GM18502 (cell line): ENCODE results near the gene LRCH3.

Experiments
- ATAC-seq: cut with Tn5 transposase; IDR thresholded peaks from one replicate; pipeline ENCODE4 v1.9.1; 2021; ENCODE audit warnings: mild to moderate bottlenecking; ENCODE audit not compliant: unreplicated experiment, poor library complexity

LRCH3 gene

GRCh38 chr3:197791892-197792647 is 1.0 kb downstream of the LRCH3 start:
- peak; percentile 24 for ATAC-seq

DNA sequence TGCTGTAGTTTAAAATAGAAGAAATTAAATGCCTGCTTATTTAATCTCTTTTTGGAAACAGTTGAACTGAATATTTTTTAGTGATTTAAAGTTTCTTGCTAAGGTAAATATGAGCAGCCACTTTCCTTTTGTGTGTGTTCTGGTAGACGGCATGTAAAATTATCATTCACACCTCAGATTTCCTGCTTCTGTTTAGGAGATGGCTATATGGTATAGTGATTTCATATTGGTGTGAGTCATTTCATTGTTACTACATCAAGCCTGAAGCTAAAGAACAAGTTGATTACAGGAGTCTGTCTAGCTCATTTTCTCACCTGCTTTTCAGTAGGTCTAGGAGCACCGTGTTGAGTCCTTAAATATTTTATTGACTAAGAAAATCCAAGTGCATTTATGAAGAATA is 2.2 kb downstream of the LRCH3 start:
- ATAC-seq = peak; percentile 22

DNA sequence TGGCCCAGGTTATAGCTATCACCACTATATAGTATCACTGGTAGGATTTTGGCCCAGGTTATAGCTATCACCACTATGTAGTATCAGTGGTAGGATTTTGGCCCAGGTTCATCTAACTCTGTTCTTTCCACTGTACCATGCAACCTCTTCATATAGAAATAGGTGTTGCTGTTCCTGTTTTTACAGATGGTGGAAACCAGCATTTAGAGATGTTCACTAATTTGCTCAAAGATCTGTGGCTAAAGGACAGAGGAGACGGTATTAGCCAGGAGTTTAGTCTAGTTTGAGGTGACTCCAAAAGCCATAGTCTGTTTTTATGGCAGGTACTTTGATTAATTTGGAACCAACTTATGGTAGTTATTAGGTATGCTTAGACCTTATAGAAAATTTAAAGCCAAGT is 3.1 kb downstream of the LRCH3 start:
- ATAC-seq = peak; percentile 21

DNA sequence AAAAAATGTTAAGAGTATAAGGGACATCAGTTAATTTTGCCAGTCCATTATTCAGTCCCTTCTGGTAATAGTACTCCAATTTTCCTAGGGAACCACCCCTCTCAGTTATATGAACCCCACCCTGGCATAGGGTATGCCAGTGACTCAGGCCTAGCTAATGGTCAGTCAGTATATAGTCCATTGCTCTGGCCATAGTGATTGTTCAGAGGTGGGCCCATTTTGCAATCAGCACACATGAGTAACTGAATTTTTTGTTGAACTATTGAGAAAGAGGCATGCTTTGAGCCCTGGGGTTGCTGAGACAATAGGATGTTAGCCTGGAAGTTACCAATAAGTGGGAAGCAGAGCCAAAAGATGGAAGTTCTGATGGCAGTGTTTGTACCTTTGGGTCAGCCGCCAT is 4.1 kb downstream of the LRCH3 start:
- ATAC-seq = no peak

- ATAC-seq = no peak
Observed at GRCh38 chr3:197796087-197796486, 5.0 kb downstream of the LRCH3 start.

DNA sequence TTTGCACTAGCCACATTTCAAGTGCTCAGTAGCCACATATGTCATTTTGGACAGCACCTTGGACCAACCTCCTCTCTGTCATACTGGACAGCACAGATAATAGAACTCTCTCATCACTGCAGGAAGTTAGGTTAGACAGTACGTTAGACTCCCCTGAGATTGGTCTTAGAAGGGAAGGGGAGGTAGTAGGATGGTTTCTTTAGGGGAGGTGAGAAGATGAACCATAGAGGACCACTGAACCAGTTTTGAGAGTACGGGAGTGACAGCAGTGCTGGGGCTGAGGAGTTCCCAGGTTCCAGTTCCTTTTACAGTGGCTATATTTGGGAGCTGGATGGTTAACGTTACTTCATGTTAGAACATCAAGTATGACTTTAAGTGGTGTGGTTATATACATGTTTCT is 7.8 kb downstream of the LRCH3 start:
- peak; percentile 52 for ATAC-seq

DNA sequence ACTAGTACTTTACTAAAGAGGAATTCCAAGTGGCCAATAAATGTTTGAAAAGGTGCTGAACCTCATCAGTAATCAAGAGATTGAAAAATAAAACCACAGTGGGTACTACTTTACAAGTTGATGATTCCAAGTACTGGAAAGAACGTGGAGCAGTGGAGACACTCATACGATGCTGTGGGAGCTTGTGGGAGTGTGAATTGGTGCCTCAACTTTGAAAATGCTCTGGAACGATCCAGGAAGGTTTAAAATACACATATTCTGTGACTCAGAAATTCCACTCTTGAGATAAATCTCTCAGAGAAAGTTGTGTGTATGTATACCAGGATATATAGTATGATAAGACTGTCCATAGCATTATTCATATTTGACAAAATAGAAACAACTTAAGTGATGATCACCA is 9.3 kb downstream of the LRCH3 start:
- ATAC-seq = no peak

DNA sequence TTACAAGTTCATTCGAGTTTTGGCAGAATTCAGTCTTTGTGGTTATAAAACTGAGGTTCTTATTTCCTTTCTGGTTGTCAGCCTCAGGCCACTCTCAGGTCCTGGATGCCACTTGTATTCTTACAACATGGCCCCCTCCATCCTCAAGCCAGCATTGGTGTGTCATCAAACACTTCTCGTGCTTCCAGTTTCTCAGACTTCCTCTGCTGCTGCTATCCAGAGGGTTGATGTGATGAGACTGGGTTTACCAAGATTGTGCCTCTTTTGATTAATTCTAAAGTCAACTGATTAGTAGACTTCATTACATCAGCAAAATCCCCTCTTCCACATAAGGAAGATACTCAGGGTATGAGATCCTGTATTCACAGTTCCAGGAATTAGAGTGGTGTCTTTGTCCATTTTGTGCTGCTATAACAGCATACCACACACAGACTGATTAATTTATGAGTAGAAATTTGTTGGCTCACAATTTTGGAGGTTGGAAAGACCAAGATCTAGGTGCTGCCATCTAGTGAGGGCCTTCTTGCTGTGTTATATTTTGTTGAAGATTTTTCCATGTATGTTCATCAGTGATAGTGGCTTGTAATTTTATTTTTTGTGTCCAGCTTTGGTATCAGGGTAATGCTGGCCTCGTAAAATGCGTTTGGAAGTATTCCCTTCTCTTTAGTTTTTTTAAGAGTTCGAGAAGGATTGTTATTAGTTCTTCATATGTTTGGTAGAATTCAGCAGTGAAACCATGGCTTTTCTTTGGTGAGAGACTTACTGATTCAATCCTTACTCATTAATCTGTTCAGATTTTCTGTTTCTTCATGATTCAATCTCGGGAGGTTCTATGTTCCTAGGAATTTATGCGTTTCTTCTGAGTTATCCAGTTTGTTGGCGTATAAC is 11.1 kb downstream of the LRCH3 start:
- peak; percentile 48 for ATAC-seq

DNA sequence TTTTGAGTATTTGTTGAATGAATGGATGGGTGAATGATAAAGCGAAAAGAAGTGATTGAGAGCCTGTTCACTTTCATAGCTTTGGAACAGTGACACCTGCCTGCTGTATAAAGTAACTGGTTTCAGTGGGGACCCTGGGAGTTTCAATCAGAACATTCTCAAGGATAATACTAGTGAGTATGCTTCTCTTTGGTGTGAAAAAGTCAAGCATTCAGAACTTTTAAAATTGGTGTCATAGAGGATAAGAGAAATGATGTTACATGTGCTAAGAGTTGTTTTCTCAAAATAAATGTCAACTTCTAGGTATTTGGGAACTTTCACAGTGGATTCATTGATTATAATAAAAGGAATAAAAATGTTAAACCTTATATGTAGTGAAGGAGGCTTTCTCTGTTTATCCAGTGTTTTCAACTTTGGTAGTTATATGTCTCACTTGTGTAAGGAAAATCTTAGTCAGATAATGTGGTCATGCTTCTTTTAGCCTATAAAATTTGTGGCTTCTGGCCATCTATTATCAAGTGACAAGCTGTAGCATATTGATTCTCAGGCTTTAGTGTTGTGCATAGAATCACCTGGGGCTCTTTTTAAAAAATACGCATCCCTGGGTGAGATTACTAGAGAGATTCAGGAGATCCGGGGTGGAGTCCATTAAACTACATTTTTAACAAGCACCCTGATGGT is 11.9 kb downstream of the LRCH3 start:
- ATAC-seq = no peak

- no peak for ATAC-seq
Observed at GRCh38 chr3:197804511-197804910, 13.5 kb downstream of the LRCH3 start.

- no peak for ATAC-seq
Observed at GRCh38 chr3:197807969-197808587, 17.0 kb downstream of the LRCH3 start.

DNA sequence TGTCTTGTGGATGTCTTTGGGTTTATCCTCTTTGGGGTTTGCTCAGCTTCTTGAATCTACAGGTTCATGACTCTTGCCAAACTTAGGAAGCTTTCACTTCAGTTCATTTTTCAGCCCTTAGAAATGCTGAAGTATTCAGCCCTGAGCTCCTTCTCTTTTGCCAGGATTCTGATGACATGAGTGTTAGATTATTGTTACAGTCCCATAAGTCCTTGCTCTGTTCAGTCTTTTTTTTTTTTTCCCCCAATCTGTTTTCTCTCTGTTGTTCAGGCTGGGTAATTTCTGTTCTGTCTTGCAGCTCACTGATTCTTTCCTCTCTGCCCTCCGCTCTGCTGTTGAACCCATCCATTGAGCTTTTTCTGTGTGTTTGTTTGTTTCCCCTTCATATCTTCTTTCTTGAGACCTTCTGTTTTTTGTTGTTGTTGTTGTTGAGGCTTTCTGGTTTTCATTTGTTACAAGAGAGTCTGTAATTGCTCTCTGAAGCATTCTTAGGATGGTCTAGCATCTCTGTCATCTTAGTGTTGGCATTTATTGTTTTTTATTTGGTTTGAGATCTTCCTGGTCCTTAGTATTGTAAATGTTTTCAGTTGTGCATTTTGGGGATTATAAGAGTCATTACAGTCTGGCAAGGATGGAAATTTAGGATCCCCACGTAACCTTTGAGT is 18.4 kb downstream of the LRCH3 start:
- ATAC-seq = no peak

DNA sequence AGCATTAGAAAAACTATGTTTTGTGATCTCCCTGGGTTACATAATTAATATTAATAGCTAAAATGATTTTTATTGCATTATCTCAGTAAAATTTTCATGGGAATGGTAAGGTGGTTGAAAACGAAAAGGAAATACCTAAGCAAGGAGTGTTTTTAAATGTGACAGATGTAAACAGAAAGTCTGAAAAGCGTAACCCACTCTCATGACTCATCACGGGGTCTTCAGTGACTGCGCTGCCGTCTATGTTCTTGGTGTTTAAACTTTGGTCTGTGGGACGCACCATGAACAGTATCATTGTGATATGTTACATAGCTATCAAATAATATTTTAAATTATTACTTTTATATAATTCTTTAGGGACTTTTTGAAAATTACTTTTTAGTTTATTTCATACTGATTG is 19.8 kb downstream of the LRCH3 start:
- no peak for ATAC-seq

GRCh38 chr3:197811343-197811742 is 20.3 kb downstream of the LRCH3 start:
- ATAC-seq = no peak

DNA sequence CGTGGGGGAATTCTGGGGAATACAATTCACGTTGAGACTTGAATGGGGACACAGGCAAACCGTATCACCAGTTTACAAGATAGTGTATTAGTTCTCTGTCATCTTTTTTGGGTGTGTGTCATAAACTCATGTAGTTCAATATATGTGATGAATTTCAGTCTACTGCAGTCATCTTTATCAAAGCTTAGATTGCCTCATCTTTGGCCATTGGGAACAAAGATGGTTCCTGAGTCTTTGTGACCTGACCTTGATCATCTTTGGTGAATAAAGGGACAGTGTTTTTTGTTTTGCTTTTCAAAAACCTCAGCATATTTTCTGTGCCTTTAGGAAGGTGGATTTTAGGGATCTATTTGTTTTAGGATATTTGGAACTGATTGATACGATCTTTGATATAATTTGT is 23.3 kb downstream of the LRCH3 start:
- no peak for ATAC-seq

DNA sequence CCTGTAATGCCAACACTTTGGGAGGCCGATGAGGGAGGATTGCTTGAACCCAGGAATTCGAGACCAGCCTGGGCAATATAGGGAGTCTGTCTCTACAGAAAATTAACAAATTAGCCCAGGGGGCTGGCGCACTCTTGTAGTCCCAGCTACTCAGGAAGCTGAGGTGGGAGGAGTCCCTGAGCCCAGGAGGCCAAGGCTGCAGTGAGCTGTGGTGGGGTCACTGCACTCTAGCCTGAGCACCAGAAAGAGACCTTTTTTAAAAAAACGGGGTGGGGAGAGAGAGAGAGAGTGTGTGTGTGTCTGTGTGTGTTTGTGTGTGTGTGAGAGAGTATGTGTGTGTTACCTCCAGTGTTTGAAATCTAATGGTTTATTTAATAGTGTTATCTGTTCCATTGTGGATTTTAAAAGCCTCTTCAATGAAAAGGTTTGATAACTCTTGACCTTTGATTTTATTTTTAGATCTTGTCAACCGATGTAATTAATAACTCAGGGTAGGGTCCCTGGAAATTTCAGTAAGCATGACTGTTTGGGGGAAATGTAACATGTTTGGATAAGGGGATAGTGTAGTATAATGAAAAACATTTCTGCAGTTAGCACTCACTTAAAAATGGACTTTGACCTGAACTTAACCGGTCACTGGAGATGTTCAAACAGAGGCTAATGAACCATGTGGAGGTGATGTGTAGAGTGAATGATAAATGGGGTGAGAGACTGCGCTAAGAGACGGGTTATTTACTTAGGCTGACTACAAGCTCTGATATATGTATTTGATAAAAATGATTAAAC is 29.7 kb downstream of the LRCH3 start:
- ATAC-seq = no peak

DNA sequence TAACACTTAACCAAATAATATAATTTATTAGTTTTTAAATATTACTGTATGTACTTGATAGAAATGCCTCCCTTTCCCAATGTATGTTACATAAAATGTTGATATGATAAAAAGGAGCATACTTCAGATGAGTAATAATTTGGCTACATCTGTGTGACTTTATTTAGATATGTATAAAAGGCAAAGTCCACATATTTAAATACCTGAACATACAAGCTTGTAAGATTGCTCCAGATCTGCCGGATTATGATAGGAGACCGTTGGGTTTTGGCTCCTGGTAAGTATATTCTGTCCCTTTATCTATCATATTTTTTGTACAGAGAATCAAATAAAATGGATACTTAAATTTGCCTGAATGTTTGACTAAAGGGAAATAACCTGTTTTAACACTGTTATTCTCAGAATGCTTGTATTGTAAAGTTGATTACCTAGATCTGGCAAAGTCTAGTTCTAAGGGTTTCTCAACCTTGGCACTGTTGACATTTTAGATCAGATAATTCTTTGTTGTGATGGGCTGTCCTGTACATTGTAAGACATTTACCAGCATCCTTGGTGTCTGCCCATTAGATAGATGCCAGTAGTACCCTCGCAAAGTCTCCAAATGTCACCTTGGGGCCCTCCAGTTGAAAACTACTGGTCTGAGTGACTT is 38.5 kb downstream of the LRCH3 start:
- no peak for ATAC-seq

DNA sequence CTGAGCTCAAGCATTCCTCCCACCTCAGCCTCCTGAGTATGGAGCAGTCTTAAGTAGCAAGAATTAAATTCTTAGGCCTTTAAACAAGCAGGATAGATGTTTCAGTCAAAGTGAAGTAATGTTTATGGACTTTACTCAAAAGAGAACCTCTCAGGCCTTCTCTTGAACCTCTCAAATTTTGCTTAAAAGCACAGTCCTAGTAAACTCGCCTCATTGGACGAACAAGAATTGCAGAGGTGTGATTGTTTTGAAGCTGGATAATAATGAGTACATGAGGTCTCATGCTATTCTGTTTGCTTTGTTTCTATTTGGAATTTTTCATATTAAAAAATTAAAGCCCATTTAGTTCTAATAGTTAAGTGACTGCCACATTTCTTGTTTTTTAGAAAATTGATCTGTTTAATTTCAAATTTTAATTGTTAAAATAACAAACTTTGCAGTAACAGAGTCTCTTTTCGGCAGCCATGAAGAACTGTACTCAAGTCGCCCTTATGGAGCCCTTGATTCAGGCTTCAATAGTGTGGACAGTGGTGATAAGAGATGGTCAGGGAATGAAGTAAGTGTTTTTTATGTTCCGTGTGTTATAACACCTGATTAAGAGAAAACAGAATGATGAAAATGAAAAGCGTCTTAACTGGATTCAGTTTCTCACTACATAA is 39.4 kb downstream of the LRCH3 start:
- ATAC-seq = no peak
